Posterior cingulate gyrus (tissue), 11 donors: ENCODE results near the gene RASGRF2.

ENCODE experiments used
- DNase-seq, 10 donors: peaks; one replicate each; pipeline versions ENCODE4 v3.0.0 to v3.0.0-alpha.2; 2020 to 2021; ENCODE audit warnings: mixed read lengths in 3 of 10
- intact Hi-C: fragments of 100-400 bp; cut with DNase I; formaldehyde crosslinking; loops from one replicate; pipeline ENCODE4 v1.15.1; 2023

Gene RASGRF2

GRCh38 chr5:80973027-80973426 lies 12.9 kb downstream of the RASGRF2 start:
- intact Hi-C loops: no loop called here
- no peak for DNase-seq

- DNase-seq: no peak
- intact Hi-C loops: no loop called here
These were observed 14.9 kb downstream of the RASGRF2 start for GRCh38 chr5:80975065-80975464.

- intact Hi-C loops: no loop called here
These were observed 16.8 kb downstream of the RASGRF2 start for GRCh38 chr5:80976985-80977384.

DNA sequence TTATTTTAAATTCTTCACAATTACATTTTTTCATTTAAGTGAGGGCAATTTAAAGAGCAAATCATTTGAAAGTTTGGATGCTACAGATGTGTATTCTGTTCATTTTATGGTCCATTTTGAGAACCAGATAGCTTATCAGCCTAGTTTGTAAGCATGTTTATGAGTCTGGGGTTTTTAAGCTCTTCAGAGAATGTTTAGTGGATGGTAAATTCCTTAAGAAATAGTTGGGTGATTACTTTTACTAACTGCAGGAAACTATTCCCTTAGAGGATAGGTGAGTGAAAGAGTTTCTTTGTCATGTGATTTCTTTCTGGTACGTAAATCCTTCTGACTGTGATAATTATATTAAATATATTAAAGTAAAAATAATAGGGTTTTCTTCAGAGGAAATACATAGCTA lies 17.6 kb downstream of the RASGRF2 start:
- DNase-seq: no peak
- intact Hi-C loops: no loop called here

More at GRCh38 chr5:80976985-80977384, 16.8 kb downstream of the RASGRF2 start:
- no peak for DNase-seq

GRCh38 chr5:80978772-80979317 lies 18.7 kb downstream of the RASGRF2 start:
- intact Hi-C loops: no loop called here
- DNase-seq: no peak

- intact Hi-C loops: no loop called here
- no peak for DNase-seq
These were observed 21.9 kb downstream of the RASGRF2 start for GRCh38 chr5:80982093-80982492.

- DNase-seq: no peak
- intact Hi-C loops: no loop called here
These were observed 25.6 kb downstream of the RASGRF2 start for GRCh38 chr5:80985600-80986228.

GRCh38 chr5:80986382-80986781 lies 26.2 kb downstream of the RASGRF2 start:
- no peak for DNase-seq
- intact Hi-C loops: no loop called here

GRCh38 chr5:80987078-80987766 lies 27.1 kb downstream of the RASGRF2 start:
- intact Hi-C loops: no loop called here
- no peak for DNase-seq

- no peak for DNase-seq
- intact Hi-C loops: no loop called here
These were observed 28.3 kb downstream of the RASGRF2 start for GRCh38 chr5:80988419-80988935.

GRCh38 chr5:80989883-80990282 lies 29.7 kb downstream of the RASGRF2 start:
- intact Hi-C loops: no loop called here

DNA sequence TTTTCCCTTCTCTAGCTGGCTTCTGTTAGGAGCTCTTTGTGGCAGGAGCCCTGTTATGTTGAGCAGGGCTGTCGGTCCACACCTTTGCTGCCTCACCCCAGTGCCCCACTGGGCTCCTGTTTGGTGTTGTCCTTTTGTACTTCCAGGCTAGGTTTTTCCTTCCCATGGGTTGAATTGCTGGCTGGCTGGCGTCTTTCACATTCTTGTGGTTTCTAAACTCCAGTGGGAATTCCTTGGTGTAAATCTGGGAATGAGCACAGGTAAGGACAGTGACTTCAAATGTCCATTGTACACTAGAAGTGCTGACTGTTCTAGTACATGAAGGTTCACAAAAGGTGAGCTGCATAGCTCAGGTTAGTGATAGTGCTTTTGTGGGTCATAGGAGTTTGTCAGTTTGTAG lies 30.4 kb downstream of the RASGRF2 start:
- intact Hi-C loops: no loop called here

More at GRCh38 chr5:80989883-80990282, 29.7 kb downstream of the RASGRF2 start:
- no peak for DNase-seq

DNA sequence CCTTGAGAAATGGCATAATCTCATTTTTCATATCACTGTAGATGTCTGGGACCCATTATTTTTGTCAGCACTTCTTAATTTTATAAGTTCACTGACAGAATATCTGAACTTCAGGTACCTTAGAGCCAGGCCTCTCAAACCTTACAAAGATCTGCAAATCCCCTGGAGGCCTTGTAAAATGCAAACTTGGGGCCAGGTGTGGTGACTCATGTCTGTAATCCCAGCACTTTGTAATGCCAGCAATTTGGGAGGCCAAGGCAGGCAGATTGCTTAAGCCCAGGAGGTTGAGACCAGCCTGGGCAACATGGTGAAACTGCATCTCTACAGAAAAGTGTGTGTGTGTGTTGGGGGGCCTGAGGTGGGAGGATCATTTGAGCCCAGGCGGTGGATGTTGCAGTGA lies 30.8 kb downstream of the RASGRF2 start:
- DNase-seq: no peak

More for the DNA sequence above, 30.4 kb downstream of the RASGRF2 start:
- DNase-seq: no peak

DNA sequence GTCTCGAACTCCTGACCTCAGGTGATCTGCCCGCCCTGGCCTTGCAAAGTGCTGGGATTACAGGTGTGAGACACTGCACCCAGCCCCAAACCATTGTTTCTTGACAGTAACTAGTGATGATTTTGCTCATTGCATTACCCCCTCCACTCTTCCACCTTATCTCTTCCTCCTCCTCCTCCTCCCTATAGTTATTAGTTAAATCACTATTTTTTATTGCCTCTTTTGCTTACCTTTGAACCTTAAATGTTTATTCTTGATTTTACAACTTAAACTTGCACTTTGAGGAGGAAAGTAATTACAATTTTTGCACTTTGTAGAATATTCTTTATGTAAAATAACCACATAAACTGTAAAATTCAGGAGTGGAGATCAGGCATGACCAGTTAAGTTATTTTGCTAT lies 35.7 kb downstream of the RASGRF2 start:
- intact Hi-C loops: no loop called here

More for the DNA sequence above, 30.8 kb downstream of the RASGRF2 start:
- intact Hi-C loops: no loop called here

GRCh38 chr5:80998590-80998979 lies 38.4 kb downstream of the RASGRF2 start:
- DNase-seq: no peak
- intact Hi-C loops: no loop called here

More for the DNA sequence above, 35.7 kb downstream of the RASGRF2 start:
- no peak for DNase-seq

- DNase-seq: no peak
- intact Hi-C loops: no loop called here
These were observed 43.7 kb downstream of the RASGRF2 start for GRCh38 chr5:81003811-81004386.

DNA sequence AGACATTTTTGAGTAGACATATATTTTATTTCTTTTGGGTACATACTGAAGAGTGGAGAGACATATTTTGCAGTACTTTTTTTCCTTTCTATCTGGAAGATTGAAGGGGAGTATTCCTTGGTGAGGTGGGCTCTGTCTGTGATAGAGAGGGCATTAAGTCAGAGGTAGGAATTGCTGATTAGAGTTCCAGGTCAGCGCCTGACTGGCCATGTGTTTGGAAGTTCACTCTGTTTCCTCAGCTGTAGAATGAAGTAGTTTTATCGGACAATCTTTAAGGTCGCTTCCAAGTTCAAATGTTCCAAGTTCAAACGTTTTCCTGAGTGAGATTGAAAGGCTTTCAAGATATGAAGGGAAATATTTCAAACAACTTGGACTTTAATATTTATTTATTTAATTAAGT lies 45.5 kb downstream of the RASGRF2 start:
- intact Hi-C loops: no loop called here
- no peak for DNase-seq

GRCh38 chr5:81006231-81006630 lies 46.1 kb downstream of the RASGRF2 start:
- DNase-seq: no peak
- intact Hi-C loops: no loop called here

GRCh38 chr5:81006947-81007636 lies 46.9 kb downstream of the RASGRF2 start:
- DNase-seq: no peak
- intact Hi-C loops: no loop called here

GRCh38 chr5:81007637-81008027 lies 47.5 kb downstream of the RASGRF2 start:
- no peak for DNase-seq
- intact Hi-C loops: no loop called here
